ENCODE data around the gene NSUN6.

DNA sequence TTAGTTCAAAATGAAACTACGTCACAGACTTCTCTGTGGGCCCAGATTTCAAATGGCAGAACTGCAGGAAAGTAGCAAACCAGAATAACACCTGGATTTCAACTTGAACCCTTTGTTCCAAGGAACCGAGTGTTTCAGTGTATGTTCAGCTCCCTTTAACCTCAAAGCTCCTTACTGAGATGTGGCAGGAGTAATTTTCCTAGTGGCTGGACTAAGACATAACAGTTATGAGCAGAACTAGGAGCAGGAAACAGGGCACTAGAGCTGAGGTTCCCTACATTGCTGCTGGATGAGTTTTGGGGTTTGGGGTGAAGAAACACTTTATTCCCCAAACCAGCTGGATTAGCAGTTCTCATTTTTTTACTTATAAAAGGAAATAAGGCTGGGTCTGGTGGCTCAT is 50.1 kb downstream of the NSUN6 start:
- TF ChIP-seq CTCF (optimal IDR thresholded peaks at IDR 0.05 in 1 of 3, IDR thresholded peaks at IDR 0.05 in 1 of 3, conservative IDR thresholded peaks at IDR 0.05 in 1 of 3; ENCODE audit: extremely low read depth in 1 of 3, insufficient read depth in 2 of 3, low read length in 3 of 3): peak in 1 of 3 experiments; percentile 16
- TF ChIP-seq EZH2 (IDR thresholded peaks at IDR 0.05; ENCODE audit: low read length): no peak
